ENCODE data around the gene SEMA5A.

GRCh38 chr5:9401786-9402472, 143.9 kb downstream of the SEMA5A start:
- TF ChIP-seq, protein P1, sequence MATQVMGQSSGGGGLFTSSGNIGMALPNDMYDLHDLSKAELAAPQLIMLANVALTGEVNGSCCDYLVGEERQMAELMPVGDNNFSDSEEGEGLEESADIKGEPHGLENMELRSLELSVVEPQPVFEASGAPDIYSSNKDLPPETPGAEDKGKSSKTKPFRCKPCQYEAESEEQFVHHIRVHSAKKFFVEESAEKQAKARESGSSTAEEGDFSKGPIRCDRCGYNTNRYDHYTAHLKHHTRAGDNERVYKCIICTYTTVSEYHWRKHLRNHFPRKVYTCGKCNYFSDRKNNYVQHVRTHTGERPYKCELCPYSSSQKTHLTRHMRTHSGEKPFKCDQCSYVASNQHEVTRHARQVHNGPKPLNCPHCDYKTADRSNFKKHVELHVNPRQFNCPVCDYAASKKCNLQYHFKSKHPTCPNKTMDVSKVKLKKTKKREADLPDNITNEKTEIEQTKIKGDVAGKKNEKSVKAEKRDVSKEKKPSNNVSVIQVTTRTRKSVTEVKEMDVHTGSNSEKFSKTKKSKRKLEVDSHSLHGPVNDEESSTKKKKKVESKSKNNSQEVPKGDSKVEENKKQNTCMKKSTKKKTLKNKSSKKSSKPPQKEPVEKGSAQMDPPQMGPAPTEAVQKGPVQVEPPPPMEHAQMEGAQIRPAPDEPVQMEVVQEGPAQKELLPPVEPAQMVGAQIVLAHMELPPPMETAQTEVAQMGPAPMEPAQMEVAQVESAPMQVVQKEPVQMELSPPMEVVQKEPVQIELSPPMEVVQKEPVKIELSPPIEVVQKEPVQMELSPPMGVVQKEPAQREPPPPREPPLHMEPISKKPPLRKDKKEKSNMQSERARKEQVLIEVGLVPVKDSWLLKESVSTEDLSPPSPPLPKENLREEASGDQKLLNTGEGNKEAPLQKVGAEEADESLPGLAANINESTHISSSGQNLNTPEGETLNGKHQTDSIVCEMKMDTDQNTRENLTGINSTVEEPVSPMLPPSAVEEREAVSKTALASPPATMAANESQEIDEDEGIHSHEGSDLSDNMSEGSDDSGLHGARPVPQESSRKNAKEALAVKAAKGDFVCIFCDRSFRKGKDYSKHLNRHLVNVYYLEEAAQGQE (IDR thresholded peaks at IDR 0.05; ENCODE audit: insufficient read depth in 1 of 2, low read depth in 2 of 2, low read length in 2 of 2) = no peak
- no peak for TF ChIP-seq POLR2AphosphoS5 (IDR thresholded peaks at IDR 0.05; ENCODE audit: low read depth, low read length)
- no peak for TF ChIP-seq TAF1 (IDR thresholded peaks at IDR 0.05; ENCODE audit: borderline replicate concordance, insufficient read depth, low read length)
